ENCODE measurements around the gene YAP1.

YAP1 gene

GRCh38 chr11:102155676-102156075 lies 45.4 kb downstream of the YAP1 start:
- Histone ChIP-seq H2AFZ (ENCODE audit: low read length) (no peak overlapping the region), H3K9ac (ENCODE audit: low read depth, low read length, poor library complexity) (no peak overlapping the region), H3K27ac (replicated peaks; ENCODE audit: low read length) (no peak overlapping the region), H2BK5ac (ENCODE audit: low read length) (no peak overlapping the region), H4K91ac (ENCODE audit: low read depth, low read length, poor library complexity) (no peak overlapping the region), H2AK5ac (ENCODE audit: low read depth, low read length) (no peak overlapping the region), H3K27me3 (ENCODE audit: control insufficient read depth in 3 of 3, insufficient read depth in 3 of 3, low read depth in 1 of 3, low read length in 3 of 3) (no peaks in the 10 kb centered on the region), H3K4me2 (ENCODE audit: insufficient read depth, low read length, poor library complexity, severe bottlenecking) (no peak overlapping the region), H3K23ac (ENCODE audit: low read depth, low read length, poor library complexity) (no peak overlapping the region), H2BK12ac (ENCODE audit: low read length) (no peak overlapping the region), H3K18ac (ENCODE audit: low read length) (no peak overlapping the region), H3K9me3 (replicated peaks in 1 of 2; ENCODE audit: control insufficient read depth in 2 of 2, insufficient read depth in 1 of 2, low read depth in 1 of 2, low read length in 2 of 2) (peaks cover 0 to 7% of the 10 kb centered on the region in 2 donors), H2BK120ac (ENCODE audit: low read depth, low read length) (no peak overlapping the region), H3K14ac (ENCODE audit: low read length) (no peak overlapping the region), H3K4ac (ENCODE audit: low read length) (no peak overlapping the region), H4K8ac (ENCODE audit: low read depth, low read length) (no peak overlapping the region), H3K4me1 (ENCODE audit: control insufficient read depth in 2 of 2, insufficient read depth in 1 of 2, low read depth in 1 of 2, low read length in 2 of 2) (peaks cover 0 to 2% of the 10 kb centered on the region in 2 donors), H2BK15ac (ENCODE audit: low read length) (no peak overlapping the region), H3K36me3 (replicated peaks in 1 of 2; ENCODE audit: control insufficient read depth in 2 of 2, insufficient read depth in 2 of 2, low read length in 2 of 2) (peaks cover 1 to 42% of the 10 kb centered on the region in 2 donors), H3K79me1 (ENCODE audit: low read depth, low read length) (peaks cover 4% of the 10 kb centered on the region), H3K4me3 (ENCODE audit: low read length in 2 of 2) (no peak overlapping the region)
- no CpG with 5 or more reads among the region's 4 CpGs for WGBS, 2 donors (ENCODE audit: extremely low coverage in 2 of 2, insufficient read length in 2 of 2, insufficient replicate concordance in 1 of 2)
- DNase-seq (ENCODE audit: low spot score) = no peak

GRCh38 chr11:102157219-102157618 lies 47.0 kb downstream of the YAP1 start:
- no peak overlapping the region for H4K91ac ChIP-seq (ENCODE audit: low read depth, low read length, poor library complexity)
- H3K27me3 ChIP-seq (ENCODE audit: control insufficient read depth in 3 of 3, insufficient read depth in 3 of 3, low read depth in 1 of 3, low read length in 3 of 3) = no peaks in the 10 kb centered on the region
- H2BK5ac ChIP-seq (ENCODE audit: low read length) = no peak overlapping the region
- no peak overlapping the region for H3K4ac ChIP-seq (ENCODE audit: low read length)
- no peak overlapping the region for H4K8ac ChIP-seq (ENCODE audit: low read depth, low read length)
- no peaks in the 10 kb centered on the region for H3K79me1 ChIP-seq (ENCODE audit: low read depth, low read length)
- H3K14ac ChIP-seq (ENCODE audit: low read length) = no peak overlapping the region
- H3K4me2 ChIP-seq (ENCODE audit: insufficient read depth, low read length, poor library complexity, severe bottlenecking) = no peak overlapping the region
- H2AFZ ChIP-seq (ENCODE audit: low read length) = no peak overlapping the region
- H3K27ac ChIP-seq (replicated peaks; ENCODE audit: low read length) = no peak overlapping the region
- H3K36me3 ChIP-seq (replicated peaks in 1 of 2; ENCODE audit: control insufficient read depth in 2 of 2, insufficient read depth in 2 of 2, low read length in 2 of 2) = peaks cover 1 to 42% of the 10 kb centered on the region in 2 donors
- no peak for DNase-seq (ENCODE audit: low spot score)
- WGBS, 2 donors (ENCODE audit: extremely low coverage in 2 of 2, insufficient read length in 2 of 2, insufficient replicate concordance in 1 of 2) = no CpG with 5 or more reads among the region's 2 CpGs
- no peak overlapping the region for H3K4me3 ChIP-seq (ENCODE audit: low read length in 2 of 2)
- no peak overlapping the region for H2AK5ac ChIP-seq (ENCODE audit: low read depth, low read length)
- H3K9me3 ChIP-seq (replicated peaks in 1 of 2; ENCODE audit: control insufficient read depth in 2 of 2, insufficient read depth in 1 of 2, low read depth in 1 of 2, low read length in 2 of 2) = no peaks in the 10 kb centered on the region
- H2BK120ac ChIP-seq (ENCODE audit: low read depth, low read length) = no peak overlapping the region
- H3K4me1 ChIP-seq (ENCODE audit: control insufficient read depth in 2 of 2, insufficient read depth in 1 of 2, low read depth in 1 of 2, low read length in 2 of 2) = peaks cover 0 to 2% of the 10 kb centered on the region in 2 donors
- no peak overlapping the region for H3K18ac ChIP-seq (ENCODE audit: low read length)
- no peak overlapping the region for H2BK15ac ChIP-seq (ENCODE audit: low read length)
- no peak overlapping the region for H3K9ac ChIP-seq (ENCODE audit: low read depth, low read length, poor library complexity)
- no peak overlapping the region for H3K23ac ChIP-seq (ENCODE audit: low read depth, low read length, poor library complexity)
- H2BK12ac ChIP-seq (ENCODE audit: low read length) = no peak overlapping the region

- Histone ChIP-seq H3K27me3 (ENCODE audit: control insufficient read depth in 3 of 3, insufficient read depth in 3 of 3, low read depth in 1 of 3, low read length in 3 of 3) (no peaks in the 10 kb centered on the region), H3K36me3 (replicated peaks in 1 of 2; ENCODE audit: control insufficient read depth in 2 of 2, insufficient read depth in 2 of 2, low read length in 2 of 2) (peaks cover 3 to 52% of the 10 kb centered on the region in 2 donors), H4K91ac (ENCODE audit: low read depth, low read length, poor library complexity) (no peak overlapping the region), H3K9ac (ENCODE audit: low read depth, low read length, poor library complexity) (no peak overlapping the region), H3K79me1 (ENCODE audit: low read depth, low read length) (no peaks in the 10 kb centered on the region), H3K4me2 (ENCODE audit: insufficient read depth, low read length, poor library complexity, severe bottlenecking) (no peak overlapping the region), H3K18ac (ENCODE audit: low read length) (no peak overlapping the region), H3K9me3 (replicated peaks in 1 of 2; ENCODE audit: control insufficient read depth in 2 of 2, insufficient read depth in 1 of 2, low read depth in 1 of 2, low read length in 2 of 2) (no peaks in the 10 kb centered on the region), H2AK5ac (ENCODE audit: low read depth, low read length) (no peak overlapping the region), H3K23ac (ENCODE audit: low read depth, low read length, poor library complexity) (no peak overlapping the region), H3K14ac (ENCODE audit: low read length) (no peak overlapping the region), H3K4me3 (ENCODE audit: low read length in 2 of 2) (no peak overlapping the region), H2BK15ac (ENCODE audit: low read length) (no peak overlapping the region), H3K4ac (ENCODE audit: low read length) (no peak overlapping the region), H2BK120ac (ENCODE audit: low read depth, low read length) (no peak overlapping the region), H3K27ac (replicated peaks; ENCODE audit: low read length) (no peak overlapping the region), H4K8ac (ENCODE audit: low read depth, low read length) (no peak overlapping the region), H2BK12ac (ENCODE audit: low read length) (no peak overlapping the region), H2AFZ (ENCODE audit: low read length) (no peak overlapping the region), H2BK5ac (ENCODE audit: low read length) (no peak overlapping the region), H3K4me1 (ENCODE audit: control insufficient read depth in 2 of 2, insufficient read depth in 1 of 2, low read depth in 1 of 2, low read length in 2 of 2) (peaks cover 0 to 2% of the 10 kb centered on the region in 2 donors)
- WGBS, 2 donors (ENCODE audit: extremely low coverage in 2 of 2, insufficient read length in 2 of 2, insufficient replicate concordance in 1 of 2) = no CpG with 5 or more reads among the region's 2 CpGs
- DNase-seq (ENCODE audit: low spot score) = no peak
Observed at GRCh38 chr11:102158164-102158735, 48.0 kb downstream of the YAP1 start.

GRCh38 chr11:102163368-102163767 lies 53.1 kb downstream of the YAP1 start:
- H2BK15ac ChIP-seq (ENCODE audit: low read length) = no peak overlapping the region
- H3K4me3 ChIP-seq (ENCODE audit: low read length in 2 of 2) = no peak overlapping the region
- no peak overlapping the region for H2BK12ac ChIP-seq (ENCODE audit: low read length)
- no peak for DNase-seq (ENCODE audit: low spot score)
- H2AK5ac ChIP-seq (ENCODE audit: low read depth, low read length) = no peak overlapping the region
- H3K9ac ChIP-seq (ENCODE audit: low read depth, low read length, poor library complexity) = no peak overlapping the region
- no peak overlapping the region for H2BK5ac ChIP-seq (ENCODE audit: low read length)
- no peak overlapping the region for H3K23ac ChIP-seq (ENCODE audit: low read depth, low read length, poor library complexity)
- no peaks in the 10 kb centered on the region for H3K27me3 ChIP-seq (ENCODE audit: control insufficient read depth in 3 of 3, insufficient read depth in 3 of 3, low read depth in 1 of 3, low read length in 3 of 3)
- no peak overlapping the region for H4K8ac ChIP-seq (ENCODE audit: low read depth, low read length)
- no peaks in the 10 kb centered on the region for H3K9me3 ChIP-seq (replicated peaks in 1 of 2; ENCODE audit: control insufficient read depth in 2 of 2, insufficient read depth in 1 of 2, low read depth in 1 of 2, low read length in 2 of 2)
- H3K4me2 ChIP-seq (ENCODE audit: insufficient read depth, low read length, poor library complexity, severe bottlenecking) = no peak overlapping the region
- no peaks in the 10 kb centered on the region for H3K79me1 ChIP-seq (ENCODE audit: low read depth, low read length)
- no peak overlapping the region for H2AFZ ChIP-seq (ENCODE audit: low read length)
- no peak overlapping the region for H2BK120ac ChIP-seq (ENCODE audit: low read depth, low read length)
- H3K18ac ChIP-seq (ENCODE audit: low read length) = no peak overlapping the region
- H3K4ac ChIP-seq (ENCODE audit: low read length) = no peak overlapping the region
- peaks cover 7 to 72% of the 10 kb centered on the region in 2 donors for H3K36me3 ChIP-seq (replicated peaks in 1 of 2; ENCODE audit: control insufficient read depth in 2 of 2, insufficient read depth in 2 of 2, low read length in 2 of 2)
- H3K27ac ChIP-seq (replicated peaks; ENCODE audit: low read length) = no peak overlapping the region
- H4K91ac ChIP-seq (ENCODE audit: low read depth, low read length, poor library complexity) = no peak overlapping the region
- H3K14ac ChIP-seq (ENCODE audit: low read length) = no peak overlapping the region
- no CpG with 5 or more reads among the region's 4 CpGs for WGBS, 2 donors (ENCODE audit: extremely low coverage in 2 of 2, insufficient read length in 2 of 2, insufficient replicate concordance in 1 of 2)
- no peaks in the 10 kb centered on the region for H3K4me1 ChIP-seq (ENCODE audit: control insufficient read depth in 2 of 2, insufficient read depth in 1 of 2, low read depth in 1 of 2, low read length in 2 of 2)
